ENCODE data around the gene FXYD7.
"Not testable (repeated sequence)": the region's sequence is repeated elsewhere in the genome, so short reads cannot be mapped to it uniquely, and the experiment has no call there.

FXYD7 gene

GRCh38 chr19:35167251-35168119 lies 24.4 kb downstream of the FXYD7 start:
- peak; percentile 29 for DNase-seq

GRCh38 chr19:35168196-35168595 lies 25.1 kb downstream of the FXYD7 start:
- DNase-seq = no peak

GRCh38 chr19:35169221-35169995 lies 26.4 kb downstream of the FXYD7 start:
- peak; percentile 20 for DNase-seq

GRCh38 chr19:35170359-35171061 lies 27.5 kb downstream of the FXYD7 start:
- peak; percentile 41 for DNase-seq

GRCh38 chr19:35171730-35172129 lies 28.7 kb downstream of the FXYD7 start:
- DNase-seq = no peak

- no peak for DNase-seq
These were observed 31.2 kb downstream of the FXYD7 start for GRCh38 chr19:35174226-35174625.

GRCh38 chr19:35176181-35176570 lies 33.1 kb downstream of the FXYD7 start:
- no peak for DNase-seq

GRCh38 chr19:35177377-35178274 lies 34.6 kb downstream of the FXYD7 start:
- no peak for DNase-seq

- DNase-seq = no peak
These were observed 35.6 kb downstream of the FXYD7 start for GRCh38 chr19:35178701-35179100.

GRCh38 chr19:35179830-35180229 lies 36.8 kb downstream of the FXYD7 start:
- DNase-seq = no peak

- no peak for DNase-seq
These were observed 38.3 kb downstream of the FXYD7 start for GRCh38 chr19:35181387-35181786.

- DNase-seq = no peak
These were observed 41.2 kb downstream of the FXYD7 start for GRCh38 chr19:35184267-35184666.

- DNase-seq = no peak
These were observed 41.8 kb downstream of the FXYD7 start for GRCh38 chr19:35184884-35185283.

GRCh38 chr19:35194012-35194984 lies 51.2 kb downstream of the FXYD7 start:
- no peak for DNase-seq

- no peak for DNase-seq
These were observed 52.8 kb downstream of the FXYD7 start for GRCh38 chr19:35195830-35196229.

- not testable (repeated sequence) for DNase-seq
These were observed 53.8 kb downstream of the FXYD7 start for GRCh38 chr19:35196861-35197260.

GRCh38 chr19:35199481-35199880 lies 56.4 kb downstream of the FXYD7 start:
- no peak for DNase-seq

GRCh38 chr19:35202722-35203688 lies 60.0 kb downstream of the FXYD7 start:
- DNase-seq = no peak

All from activated T-cell treated with anti-CD3 and anti-CD28 coated beads, Interleukin-2, amount 50 U/mL, for 1 hour (primary cell).